Panc1 (cell line): ENCODE data around the gene EXOC6B. TPM values are rescaled to one million over a fixed set of nuclear protein-coding genes. Genes with fewer than 3 reads are reported as not detected.

Experiments used
- ATAC-seq: fragments of 200-7000 bp; cut with Tn5 transposase; 2 replicates; pipeline ENCODE4 v1.9.1; 2020; ENCODE audit warnings: mild to moderate bottlenecking, moderate library complexity
- BruUV-seq: library from RNA; stranded (reverse); fragments of 400-500 nt; replicated peaks from 2 replicates; lab custom pipeline; 2021; lab: Mats Ljungman, UMichigan
- CTCF ChIA-PET: fragments of 300-600 bp; sonication (Branson Sonifier 250); formaldehyde crosslinking; loops from one replicate; lab custom pipeline; 2022; ENCODE audit warnings: antibody characterized with exemption; lab: Charles Lee
- POLR2A ChIA-PET: fragments of 300-600 bp; sonication (Branson Sonifier 250); formaldehyde crosslinking; loops from one replicate; lab custom pipeline; 2022; ENCODE audit warnings: antibody characterized with exemption; lab: Charles Lee
- DNase-seq: peaks from one replicate; pipeline ENCODE4 v3.0.0-alpha.2; 2010; ENCODE audit warnings: low read depth, low spot score
- H3K27ac ChIP-seq: 2 replicates; pipeline ENCODE4 v1.5.1; 2011; ENCODE audit warnings: mild to moderate bottlenecking, low read length, inconsistent platforms
- H3K27me3 ChIP-seq: fragments of 200-500 bp; sonication (Bioruptor generic); 2 replicates; pipeline ENCODE4 v1.6.0; 2014; ENCODE audit warnings: low read length, inconsistent platforms; ENCODE audit not compliant: control insufficient read depth, insufficient read depth
- H3K36me3 ChIP-seq: fragments of 200-500 bp; sonication (Bioruptor generic); 2 replicates; pipeline ENCODE4 v1.5.1; 2014; ENCODE audit warnings: inconsistent platforms, mild to moderate bottlenecking, low read length, moderate library complexity; ENCODE audit not compliant: control insufficient read depth, insufficient read depth
- H3K4me1 ChIP-seq: 2 replicates; pipeline ENCODE4 v1.5.1; 2011; ENCODE audit warnings: inconsistent platforms, mild to moderate bottlenecking, low read length, moderate library complexity; ENCODE audit not compliant: control insufficient read depth, insufficient read depth
- H3K4me3 ChIP-seq, 2 experiments: 2 replicates each; pipeline ENCODE4 v1.5.1; 2011 to 2012; ENCODE audit warnings: low read depth in 2 of 2, low read length in 2 of 2, mild to moderate bottlenecking in 2 of 2, inconsistent platforms in 1 of 2, moderate library complexity in 1 of 2
- H3K9me3 ChIP-seq: fragments of 200-500 bp; sonication (Bioruptor generic); 2 replicates; pipeline ENCODE4 v1.5.1; 2014; ENCODE audit warnings: low read depth, mild to moderate bottlenecking, inconsistent platforms, low read length, moderate library complexity; ENCODE audit not compliant: control insufficient read depth, insufficient read depth
- CTCF ChIP-seq: fragments of 450-650 bp; IDR thresholded peaks from 2 replicates; pipeline ENCODE4 v1.5.1; 2017; ENCODE audit warnings: mild to moderate bottlenecking
- POLR2AphosphoS5 ChIP-seq: IDR thresholded peaks from 2 replicates; pipeline ENCODE4 v1.6.1; 2012; ENCODE audit warnings: mild to moderate bottlenecking, low read depth, low read length, moderate library complexity
- REST ChIP-seq, 2 experiments: IDR thresholded peaks; 2 replicates each; pipeline ENCODE4 v1.6.1; 2011 to 2012; ENCODE audit warnings: low read depth in 2 of 2, control low read depth in 1 of 2, low read length in 1 of 2, mild to moderate bottlenecking in 1 of 2, moderate library complexity in 1 of 2; ENCODE audit not compliant: insufficient read depth in 1 of 2
- SIN3A ChIP-seq: IDR thresholded peaks from 2 replicates; pipeline ENCODE4 v1.6.1; 2012; ENCODE audit warnings: low read depth, mild to moderate bottlenecking, low read length, moderate library complexity, borderline replicate concordance; ENCODE audit not compliant: insufficient read depth
- TCF7L2 ChIP-seq: IDR thresholded peaks from 2 replicates; pipeline ENCODE4 v1.6.1; 2011; ENCODE audit warnings: mild to moderate bottlenecking, low read depth, low read length, inconsistent platforms
- in situ Hi-C: cut with HindIII; loops from 2 replicates; pipeline ENCODE4 v1.10.0; 2016; ENCODE audit warnings: low sequenced_read_pairs, low pct_unique_long_range_greater_than_20kb
- intact Hi-C: fragments of 100-400 bp; cut with micrococcal nuclease; formaldehyde crosslinking; loops from one replicate; pipeline ENCODE4 v1.10.0; 2022; ENCODE audit not compliant: unreplicated experiment
- total RNA-seq: library from RNA; stranded (reverse); gene quantifications from one replicate; pipeline ENCODE4 v1.2.1, GENCODE V29; 2021; ENCODE audit not compliant: unreplicated experiment

EXOC6B gene
- total RNA-seq, 1 experiment from 2014 or later, result 23.2 TPM

GRCh38 chr2:72362733-72363132, 463.1 kb downstream of the EXOC6B start:
- Histone ChIP-seq H3K4me1 (no peaks in the 10 kb centered on the region), H3K27ac (no peak overlapping the region), H3K36me3 (no peaks in the 10 kb centered on the region; the same call in 1 of the 2 replicates), H3K9me3 (no peaks in the 10 kb centered on the region), H3K4me3 (no peak overlapping the region), H3K27me3 (no peaks in the 10 kb centered on the region)
- ChIA-PET CTCF (no interaction called here), POLR2A (no interaction called here)
- intact Hi-C loops (no loop called here), in situ Hi-C loops (no loop called here)
- TF ChIP-seq CTCF (no peak), SIN3A (no peak), POLR2AphosphoS5 (no peak), TCF7L2 (no peak), REST (IDR thresholded peaks at IDR 0.05; ENCODE audit: insufficient read depth in 1 of 2, low read depth in 2 of 2, low read length in 1 of 2) (no peak)
- no TSS peak for BruUV-seq
- DNase-seq (no peak), ATAC-seq (no peak)

GRCh38 chr2:72361521-72361920, 464.3 kb downstream of the EXOC6B start:
- Histone ChIP-seq H3K4me1 (no peaks in the 10 kb centered on the region), H3K27me3 (no peaks in the 10 kb centered on the region), H3K9me3 (no peaks in the 10 kb centered on the region), H3K4me3 (no peak overlapping the region), H3K27ac (no peak overlapping the region), H3K36me3 (no peaks in the 10 kb centered on the region; the same call in 1 of the 2 replicates)
- DNase-seq, result no peak
- ChIA-PET POLR2A (interaction anchor here (0.6 kb wide), 1 partner anchor 47 kb away, joined by 3 read pairs; no protein-coding TSS in a partner anchor), CTCF (no interaction called here)
- intact Hi-C loops (no loop called here), in situ Hi-C loops (no loop called here)
- ATAC-seq, result no peak
- TF ChIP-seq REST (IDR thresholded peaks at IDR 0.05; ENCODE audit: insufficient read depth in 1 of 2, low read depth in 2 of 2, low read length in 1 of 2), result no peak
- no peak for TF ChIP-seq POLR2AphosphoS5
- no peak for TF ChIP-seq TCF7L2
- no peak for TF ChIP-seq SIN3A
- TF ChIP-seq CTCF, result no peak
- no TSS peak for BruUV-seq
